ENCODE results near the gene CKAP5.

DNA sequence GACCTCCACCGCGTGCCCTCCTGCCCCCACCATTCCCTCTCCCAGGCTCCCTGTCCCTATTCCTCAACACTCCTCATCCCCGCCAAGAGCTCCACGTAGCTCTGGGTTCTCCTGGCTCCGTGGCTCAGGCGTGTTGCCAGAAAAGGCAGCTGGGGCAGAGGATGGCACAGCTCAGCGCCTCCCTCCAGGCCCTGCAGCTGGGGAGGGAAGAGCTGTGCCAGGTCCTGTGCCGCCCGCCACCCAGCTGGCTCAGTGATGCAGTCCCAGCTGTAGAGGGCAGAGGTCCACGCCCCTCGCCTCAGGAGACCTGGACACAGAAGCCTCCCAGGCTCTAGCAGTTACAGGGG lies 149.9 kb downstream of the CKAP5 start:
- TF ChIP-seq, protein P1, sequence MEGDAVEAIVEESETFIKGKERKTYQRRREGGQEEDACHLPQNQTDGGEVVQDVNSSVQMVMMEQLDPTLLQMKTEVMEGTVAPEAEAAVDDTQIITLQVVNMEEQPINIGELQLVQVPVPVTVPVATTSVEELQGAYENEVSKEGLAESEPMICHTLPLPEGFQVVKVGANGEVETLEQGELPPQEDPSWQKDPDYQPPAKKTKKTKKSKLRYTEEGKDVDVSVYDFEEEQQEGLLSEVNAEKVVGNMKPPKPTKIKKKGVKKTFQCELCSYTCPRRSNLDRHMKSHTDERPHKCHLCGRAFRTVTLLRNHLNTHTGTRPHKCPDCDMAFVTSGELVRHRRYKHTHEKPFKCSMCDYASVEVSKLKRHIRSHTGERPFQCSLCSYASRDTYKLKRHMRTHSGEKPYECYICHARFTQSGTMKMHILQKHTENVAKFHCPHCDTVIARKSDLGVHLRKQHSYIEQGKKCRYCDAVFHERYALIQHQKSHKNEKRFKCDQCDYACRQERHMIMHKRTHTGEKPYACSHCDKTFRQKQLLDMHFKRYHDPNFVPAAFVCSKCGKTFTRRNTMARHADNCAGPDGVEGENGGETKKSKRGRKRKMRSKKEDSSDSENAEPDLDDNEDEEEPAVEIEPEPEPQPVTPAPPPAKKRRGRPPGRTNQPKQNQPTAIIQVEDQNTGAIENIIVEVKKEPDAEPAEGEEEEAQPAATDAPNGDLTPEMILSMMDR (IDR thresholded peaks at IDR 0.05), result no peak
- no peak for TF ChIP-seq EZH2phosphoT487 (IDR thresholded peaks at IDR 0.05)

Measured in neural progenitor cell (in vitro differentiated cells).